ENCODE results near the gene SUPV3L1.

GRCh38 chr10:69220507-69220906 is 40.5 kb downstream of the SUPV3L1 start:
- TF ChIP-seq CTCF (IDR thresholded peaks at IDR 0.05) (no peak), POLR2A (IDR thresholded peaks at IDR 0.05) (no peak)
